SK-N-MC (cell line): ENCODE measurements around the gene DAAM1.

Source experiments
- EZH2 ChIP-seq: fragments of 200-600 bp; sonication (generic); IDR thresholded peaks from one replicate; pipeline ENCODE4 v1.6.1; 2017; ENCODE audit warnings: antibody characterized with exemption
- FOXP2 ChIP-seq: optimal IDR thresholded peaks from 2 replicates; pipeline ENCODE3; 2011; ENCODE audit warnings: mild to moderate bottlenecking, moderate library complexity; ENCODE audit not compliant: insufficient read depth; ENCODE audit errors: extremely low read length, control extremely low read depth
- POLR2AphosphoS5 ChIP-seq: IDR thresholded peaks from 2 replicates; pipeline ENCODE4 v1.6.1; 2012; ENCODE audit warnings: mild to moderate bottlenecking, low read depth, low read length, borderline replicate concordance

GRCh38 chr14:59269466-59269865, 81.0 kb downstream of the DAAM1 start:
- TF ChIP-seq EZH2 (no peak), POLR2AphosphoS5 (no peak), FOXP2 (no peak)
